SU-DHL-6 (cell line): ENCODE data around the gene NMT1.

Experiments
- H2AFZ ChIP-seq: fragments of 200-600 bp; sonication (generic); 2 replicates; pipeline ENCODE4 v1.6.1; 2014; ENCODE audit warnings: low read depth, mild to moderate bottlenecking, moderate library complexity, mixed read lengths, antibody characterized with exemption, low read length; ENCODE audit not compliant: severe bottlenecking
- H3F3A ChIP-seq: fragments of 200-600 bp; shearing (Covaris generic); 2 replicates; pipeline ENCODE4 v1.6.0; 2016; ENCODE audit warnings: antibody characterized with exemption, mild to moderate bottlenecking; ENCODE audit not compliant: insufficient read depth
- H3K27ac ChIP-seq: fragments of 200-600 bp; sonication (generic); 2 replicates; pipeline ENCODE4 v1.5.1; 2016; ENCODE audit warnings: low read depth, mild to moderate bottlenecking, low read length, moderate library complexity, mixed read lengths
- H3K27me3 ChIP-seq: fragments of 200-600 bp; sonication (generic), shearing (Covaris generic); 2 replicates; pipeline ENCODE4 v1.6.0; 2014; ENCODE audit warnings: mild to moderate bottlenecking, low read length
- H3K36me3 ChIP-seq: fragments of 200-600 bp; sonication (generic); 2 replicates; pipeline ENCODE4 v1.6.1; 2014; ENCODE audit warnings: mild to moderate bottlenecking, low read length, mixed read lengths
- H3K4me2 ChIP-seq: fragments of 300-600, 200-600 bp; shearing (Covaris generic), sonication (generic); 2 replicates; pipeline ENCODE4 v1.6.0; 2014; ENCODE audit warnings: low read length, low read depth, mild to moderate bottlenecking; ENCODE audit not compliant: poor library complexity, severe bottlenecking
- H3K4me3 ChIP-seq: fragments of 200-600 bp; sonication (generic); 2 replicates; pipeline ENCODE4 v1.5.1; 2014; ENCODE audit warnings: antibody characterized with exemption, low read length, mild to moderate bottlenecking, mixed read lengths; ENCODE audit not compliant: insufficient read depth, poor library complexity, severe bottlenecking
- H3K79me2 ChIP-seq: fragments of 200-600 bp; sonication (generic); 2 replicates; pipeline ENCODE4 v1.6.1; 2014; ENCODE audit warnings: mild to moderate bottlenecking, low read length, moderate library complexity; ENCODE audit not compliant: insufficient read depth
- H3K9ac ChIP-seq: fragments of 200-600 bp; sonication (generic); 2 replicates; pipeline ENCODE4 v1.7.0; 2014; ENCODE audit warnings: mild to moderate bottlenecking, low read length
- H3K9me2 ChIP-seq: fragments of 200-600 bp; sonication (generic); replicated peaks from 2 replicates; pipeline ENCODE4 v1.6.1; 2014; ENCODE audit warnings: low read length; ENCODE audit not compliant: insufficient read depth
- H3K9me3 ChIP-seq: fragments of 200-600 bp; sonication (generic); 2 replicates; pipeline ENCODE4 v1.6.1; 2014; ENCODE audit warnings: low read length, mixed read lengths; ENCODE audit not compliant: insufficient read depth
- H4K20me1 ChIP-seq: fragments of 200-600 bp; sonication (generic); 2 replicates; pipeline ENCODE4 v1.6.1; 2014; ENCODE audit warnings: low read depth, mild to moderate bottlenecking, antibody characterized with exemption, low read length, moderate library complexity, mixed read lengths
- CTCF ChIP-seq: fragments of 200-600 bp; sonication (generic); IDR thresholded peaks from one replicate; pipeline ENCODE4 v1.5.1; 2017; ENCODE audit warnings: antibody characterized with exemption, mild to moderate bottlenecking, low read length, moderate library complexity; ENCODE audit not compliant: insufficient read depth, poor library complexity, severe bottlenecking
- EZH2phosphoT487 ChIP-seq: fragments of 200-600 bp; sonication (generic), shearing (Covaris generic); conservative IDR thresholded peaks from 2 replicates; pipeline ENCODE4 v1.6.1; 2018; ENCODE audit warnings: mild to moderate bottlenecking, antibody characterized with exemption, low read length, moderate library complexity, mixed read lengths

NMT1 gene

DNA sequence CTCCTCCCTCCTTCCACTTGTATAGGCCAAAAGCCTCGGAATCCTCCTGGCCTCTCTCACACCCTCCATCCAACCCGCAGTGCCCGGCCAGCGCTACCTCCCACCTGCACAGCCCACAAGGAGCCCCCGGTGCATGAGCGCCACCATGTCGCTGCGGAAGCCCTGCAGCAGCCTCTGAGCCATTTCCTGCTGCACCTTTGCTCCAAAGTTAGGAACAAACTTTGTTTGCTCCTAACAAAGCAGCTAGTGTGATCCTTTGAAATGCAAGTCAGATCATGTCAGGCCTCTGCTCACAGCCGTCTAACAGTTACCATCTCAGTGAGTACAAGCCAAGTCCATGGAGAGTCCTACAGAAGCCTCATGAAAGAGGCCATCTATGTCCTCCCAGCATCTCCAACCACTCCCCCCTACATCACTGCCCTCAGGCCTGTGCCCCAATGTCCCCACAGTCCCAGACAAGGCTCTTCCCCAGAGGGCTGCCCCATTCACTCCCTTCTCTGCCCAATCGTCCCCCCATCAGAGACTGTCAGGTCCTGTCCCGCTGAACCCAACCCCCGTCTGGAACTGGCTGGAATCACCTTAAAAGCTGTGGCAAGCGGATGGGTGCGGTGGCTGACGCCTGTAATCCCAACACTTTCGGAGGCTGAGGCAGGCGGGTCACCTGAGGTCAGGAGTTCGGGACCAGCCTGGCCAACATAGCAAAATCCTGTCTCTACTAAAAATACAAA is 17.1 kb upstream of the NMT1 start:
- no peak for TF ChIP-seq EZH2phosphoT487
- TF ChIP-seq CTCF = no peak
- Histone ChIP-seq H3K36me3 (no peaks in the 10 kb centered on the region), H3K4me2 (no peak overlapping the region), H2AFZ (no peak overlapping the region), H3F3A (no peaks in the 10 kb centered on the region), H3K27ac (no peak overlapping the region), H3K79me2 (peaks cover 34% of the 10 kb centered on the region), H3K9me3 (no peaks in the 10 kb centered on the region), H3K4me3 (no peak overlapping the region), H3K9me2 (no peaks in the 10 kb centered on the region), H3K27me3 (no peaks in the 10 kb centered on the region), H4K20me1 (no peaks in the 10 kb centered on the region), H3K9ac (no peak overlapping the region)

DNA sequence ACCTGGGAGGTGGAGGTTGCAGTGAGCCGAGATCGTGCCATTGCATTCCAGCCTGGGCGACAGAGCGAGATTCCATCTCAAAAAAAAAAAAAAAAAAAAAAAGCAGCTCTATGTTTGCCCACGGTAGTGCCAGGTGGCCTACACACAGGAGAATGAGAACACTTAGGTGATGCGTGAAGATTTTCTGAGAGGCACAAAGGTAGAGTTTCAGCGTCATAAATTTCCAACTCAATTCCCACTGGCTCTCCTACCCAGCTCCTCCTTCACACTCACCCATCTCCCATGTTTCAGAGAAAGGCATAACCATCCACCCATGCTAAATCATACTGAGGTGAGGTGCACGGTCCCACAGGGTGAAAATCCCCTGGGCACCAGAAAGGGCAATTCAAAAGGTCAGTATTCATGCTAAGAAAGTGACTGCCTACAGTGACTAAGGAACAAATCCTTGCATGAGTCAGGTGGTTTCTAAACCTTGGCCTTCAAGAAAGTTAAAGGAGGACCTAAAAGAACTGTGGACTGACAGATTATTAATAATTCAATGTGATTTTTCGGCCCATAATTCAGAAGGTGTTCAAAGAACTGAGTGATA is 14.5 kb upstream of the NMT1 start:
- no peaks in the 10 kb centered on the region for H4K20me1 ChIP-seq
- no peak overlapping the region for H3K9ac ChIP-seq
- H3K36me3 ChIP-seq = no peaks in the 10 kb centered on the region
- H3K79me2 ChIP-seq = peaks cover 52% of the 10 kb centered on the region
- H3K27me3 ChIP-seq = no peaks in the 10 kb centered on the region
- TF ChIP-seq EZH2phosphoT487 = no peak
- TF ChIP-seq CTCF = no peak
- no peak overlapping the region for H2AFZ ChIP-seq
- no peak overlapping the region for H3K27ac ChIP-seq
- H3K4me3 ChIP-seq = no peak overlapping the region
- no peak overlapping the region for H3K4me2 ChIP-seq
- H3K9me2 ChIP-seq = no peaks in the 10 kb centered on the region
- peaks cover 4% of the 10 kb centered on the region for H3F3A ChIP-seq
- no peaks in the 10 kb centered on the region for H3K9me3 ChIP-seq

DNA sequence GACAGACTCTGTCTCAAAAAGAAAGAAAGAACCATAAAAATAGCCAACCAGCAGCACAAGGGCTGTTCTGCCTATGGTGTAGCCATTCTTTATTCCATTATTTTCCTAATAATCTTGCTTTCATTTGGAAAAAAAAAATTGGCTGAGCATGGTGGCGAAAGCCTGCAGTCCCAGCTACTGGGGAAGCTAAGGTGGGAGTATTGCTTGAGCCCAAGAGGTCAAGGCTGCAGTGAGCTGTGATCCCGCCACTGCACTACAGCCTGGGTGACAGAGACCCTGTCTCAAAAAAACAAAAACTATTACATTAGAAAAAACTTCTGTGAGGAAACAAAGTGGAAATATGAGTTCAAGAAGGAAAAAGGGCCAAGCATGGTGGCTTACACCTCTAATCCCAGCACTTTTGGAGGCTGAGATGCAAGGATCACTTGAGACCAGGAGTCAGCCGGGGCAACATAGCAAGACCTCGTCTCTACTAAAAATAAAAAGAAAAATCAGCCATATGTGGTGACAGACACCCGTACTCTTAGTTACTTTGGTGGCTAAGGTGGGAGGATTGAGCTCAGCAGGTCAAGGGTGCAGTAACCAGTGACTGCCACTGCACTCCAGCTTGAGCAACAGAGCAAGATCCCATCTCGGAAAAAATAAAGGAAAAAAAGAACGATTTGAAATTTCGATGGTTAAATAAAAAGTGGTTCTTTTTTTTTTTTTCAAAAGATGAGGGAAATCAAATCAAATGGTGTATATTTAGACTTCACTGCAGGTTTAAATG is 12.1 kb upstream of the NMT1 start:
- Histone ChIP-seq H4K20me1 (no peaks in the 10 kb centered on the region), H3K4me3 (no peak overlapping the region), H3K27ac (no peak overlapping the region), H3K36me3 (no peaks in the 10 kb centered on the region), H3K4me2 (peak overlapping the region; percentile 19), H2AFZ (no peak overlapping the region), H3K9ac (no peak overlapping the region), H3F3A (peaks cover 14% of the 10 kb centered on the region), H3K79me2 (peaks cover 44% of the 10 kb centered on the region), H3K27me3 (no peaks in the 10 kb centered on the region), H3K9me3 (no peaks in the 10 kb centered on the region), H3K9me2 (no peaks in the 10 kb centered on the region)
- no peak for TF ChIP-seq EZH2phosphoT487
- TF ChIP-seq CTCF = no peak
